Activated CD4-positive, CD25-positive, alpha-beta regulatory T cell treated with anti-CD3 and anti-CD28 coated beads, Interleukin-2, amount 50 U/mL, for 72 hours (primary cell): ENCODE data around the gene FRY.
A peak's percentile ranks its signal among the peaks of the same experiment; 100 is the strongest.
"Not testable (repeated sequence)": the region's sequence is repeated elsewhere in the genome, so short reads cannot be mapped to it uniquely, and the experiment has no call there.

Experiments used
- DNase-seq: peaks from one replicate; pipeline ENCODE4 v3.0.0; 2021

Gene FRY

DNA sequence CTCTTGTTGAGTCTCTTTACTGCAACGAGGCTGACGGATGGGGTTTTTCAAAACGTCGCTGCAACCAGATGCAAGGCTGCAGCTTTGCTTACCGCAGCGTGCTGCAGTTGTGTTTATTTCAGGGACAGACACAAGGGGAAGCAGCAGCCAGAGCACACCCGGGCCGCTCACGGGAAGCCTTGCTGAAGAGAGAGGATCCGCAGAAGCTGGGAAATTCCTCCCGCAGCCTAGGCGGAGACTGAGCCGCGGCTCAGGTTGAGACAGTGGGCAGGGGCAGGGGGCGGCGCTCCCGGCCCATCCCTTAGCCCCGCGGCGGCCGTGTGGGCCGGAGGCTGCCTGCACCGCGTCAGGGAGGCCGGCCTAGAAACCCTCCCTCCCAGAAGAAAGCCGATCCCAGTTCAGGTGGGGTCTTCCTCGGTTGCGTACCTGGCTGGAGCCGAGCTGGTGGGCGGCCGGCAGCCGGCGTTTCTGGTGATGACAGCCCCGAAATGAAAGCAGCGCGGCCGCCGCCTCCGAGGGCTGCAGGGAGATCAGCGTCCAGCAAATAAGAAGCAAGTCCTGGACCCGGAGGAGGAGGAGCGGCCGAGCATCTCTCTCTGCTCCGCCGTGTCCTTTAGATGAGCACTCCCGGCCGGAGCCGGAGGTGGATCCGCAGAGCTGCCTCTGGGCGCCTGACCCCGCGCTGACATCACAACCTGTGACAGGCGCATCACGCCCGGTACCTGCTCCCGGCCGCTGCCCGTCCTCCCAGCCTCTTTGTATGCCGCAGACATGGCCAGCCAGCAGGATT lies at the start of gene FRY:
Gene FRY (plus strand): TSS at position 750 of the 790 bp plus-strand sequence. CDS start 22 bp downstream, at position 772.
- peak; percentile 60 for DNase-seq

- no peak for DNase-seq
These were observed 49.5 kb upstream of the FRY start for GRCh38 chr13:31982124-31982523.

DNA sequence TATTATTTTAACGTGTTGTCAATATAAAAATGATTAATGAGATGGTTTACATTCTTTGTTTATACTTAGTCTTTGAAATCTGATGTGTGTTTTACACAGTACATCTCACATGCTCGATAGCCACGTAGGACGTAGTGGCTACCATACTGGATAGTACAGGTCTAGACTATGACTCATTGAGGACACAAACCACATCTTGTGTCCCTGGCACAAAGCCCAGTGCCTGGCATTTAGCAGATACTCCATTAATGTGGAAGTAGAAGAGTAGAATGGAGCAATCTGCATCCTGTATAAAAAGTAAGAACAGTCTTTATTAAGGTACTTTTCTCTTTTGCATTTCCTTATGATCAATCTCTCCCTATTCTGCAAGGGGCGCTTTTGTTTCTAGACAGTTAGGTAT lies 49.0 kb upstream of the FRY start:
- no peak for DNase-seq

GRCh38 chr13:31983696-31984095 lies 47.9 kb upstream of the FRY start:
- not testable (repeated sequence) for DNase-seq

GRCh38 chr13:31984388-31984787 lies 47.2 kb upstream of the FRY start:
- DNase-seq, result not testable (repeated sequence)

- DNase-seq, result no peak
These were observed 44.7 kb upstream of the FRY start for GRCh38 chr13:31986676-31987470.

DNA sequence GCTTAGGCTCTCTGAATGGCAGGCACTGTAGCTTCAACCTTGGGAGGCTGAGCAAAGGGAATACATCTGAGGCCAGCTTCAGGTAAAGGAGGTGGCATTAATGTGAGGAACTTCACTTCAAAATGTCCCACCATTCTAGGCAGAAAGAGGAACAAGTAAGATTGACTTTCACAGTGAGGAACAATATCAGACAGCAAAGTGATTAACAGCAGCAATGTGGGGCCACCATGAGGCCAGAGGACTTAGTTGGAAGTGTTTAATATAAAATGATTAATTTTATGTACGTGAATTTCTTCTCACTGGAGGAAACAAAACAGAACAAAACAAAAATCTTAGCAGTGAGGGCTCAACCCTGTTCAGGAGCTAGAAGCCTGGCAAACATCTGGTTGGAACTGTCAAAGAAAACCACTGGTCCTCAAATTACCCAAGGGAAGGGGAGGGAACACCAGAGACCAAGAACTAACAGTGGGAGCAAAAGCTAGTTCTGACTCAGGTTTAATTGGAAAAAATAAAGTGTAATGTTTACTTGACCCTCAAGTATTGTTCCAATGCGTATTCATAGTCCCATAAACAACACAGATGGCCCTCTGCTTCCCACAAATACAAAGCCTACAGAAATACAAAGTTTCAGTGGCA lies 43.9 kb upstream of the FRY start:
- no peak for DNase-seq

DNA sequence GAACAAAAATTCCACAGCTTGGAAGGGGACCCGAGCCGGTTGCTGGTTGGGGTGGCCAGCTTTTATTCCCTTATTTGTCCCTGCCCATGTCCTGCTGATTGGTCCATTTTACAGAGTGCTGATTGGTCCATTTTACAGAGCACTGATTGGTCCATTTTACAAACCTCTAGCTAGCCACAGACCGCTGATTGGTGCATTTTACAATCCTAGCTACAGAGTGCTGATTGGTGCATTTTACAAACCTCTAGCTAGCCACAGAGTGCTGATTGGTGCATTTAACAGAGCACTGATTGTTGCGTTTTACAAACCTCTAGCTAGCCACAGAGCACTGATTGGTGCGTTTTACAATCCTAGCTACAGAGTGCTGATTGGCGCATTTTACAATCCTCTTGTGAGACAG lies 37.2 kb upstream of the FRY start:
- not testable (repeated sequence) for DNase-seq

DNA sequence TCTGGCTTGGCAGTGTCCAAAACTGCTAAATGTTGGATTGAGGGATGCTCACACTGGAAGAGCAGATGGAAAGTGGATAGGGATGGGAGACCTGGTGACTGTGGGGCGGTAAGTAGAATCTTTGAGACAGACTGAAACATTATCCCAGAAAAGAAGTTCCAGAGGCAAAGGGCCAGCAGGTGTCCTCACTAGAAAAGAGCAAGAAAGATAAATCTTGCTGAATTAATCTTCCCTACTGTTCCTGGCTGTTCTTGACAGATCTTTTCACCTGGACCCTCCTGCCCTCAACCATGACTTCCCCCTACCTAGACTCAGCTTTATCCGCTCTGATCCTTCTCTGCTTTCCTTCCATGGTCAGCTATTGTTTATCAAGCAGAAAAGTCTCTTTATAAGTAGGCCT lies 35.0 kb upstream of the FRY start:
- DNase-seq, result no peak

DNA sequence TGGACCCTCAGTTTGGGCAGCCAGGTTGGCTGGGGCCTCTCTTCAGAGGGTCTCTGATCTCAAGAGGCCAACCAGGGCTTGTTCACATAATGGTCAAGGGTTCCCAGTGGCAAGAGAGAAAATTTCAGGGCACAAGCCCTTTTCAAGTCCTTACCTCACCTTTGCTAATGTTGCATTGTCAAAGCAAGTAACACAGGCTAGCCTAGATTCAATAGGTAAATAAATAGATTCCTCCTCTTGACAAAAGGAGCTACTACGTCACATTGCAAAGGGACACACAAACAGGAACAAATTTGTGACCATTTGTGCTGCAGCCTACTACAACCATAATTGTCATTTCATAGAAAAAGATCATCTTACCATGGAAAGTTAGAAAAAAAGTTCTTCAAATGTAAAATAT lies 33.9 kb upstream of the FRY start:
- no peak for DNase-seq

GRCh38 chr13:31998131-31998530 lies 33.4 kb upstream of the FRY start:
- no peak for DNase-seq

DNA sequence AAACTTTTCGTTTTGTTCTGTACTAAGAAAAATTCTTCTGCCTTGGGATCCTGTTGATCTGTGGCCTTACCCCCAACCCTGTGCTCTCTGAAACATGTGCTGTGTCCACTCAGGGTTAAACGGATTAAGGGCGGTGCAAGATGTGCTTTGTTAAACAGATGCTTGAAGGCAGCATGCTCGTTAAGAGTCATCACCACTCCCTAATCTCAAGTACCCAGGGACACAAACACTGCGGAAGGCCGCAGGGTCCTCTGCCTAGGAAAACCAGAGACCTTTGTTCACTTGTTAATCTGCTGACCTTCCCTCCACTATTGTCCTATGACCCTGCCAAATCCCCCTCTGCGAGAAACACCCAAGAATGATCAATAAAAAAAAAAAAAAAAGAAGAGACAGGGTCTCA lies 30.8 kb upstream of the FRY start:
- not testable (repeated sequence) for DNase-seq

DNA sequence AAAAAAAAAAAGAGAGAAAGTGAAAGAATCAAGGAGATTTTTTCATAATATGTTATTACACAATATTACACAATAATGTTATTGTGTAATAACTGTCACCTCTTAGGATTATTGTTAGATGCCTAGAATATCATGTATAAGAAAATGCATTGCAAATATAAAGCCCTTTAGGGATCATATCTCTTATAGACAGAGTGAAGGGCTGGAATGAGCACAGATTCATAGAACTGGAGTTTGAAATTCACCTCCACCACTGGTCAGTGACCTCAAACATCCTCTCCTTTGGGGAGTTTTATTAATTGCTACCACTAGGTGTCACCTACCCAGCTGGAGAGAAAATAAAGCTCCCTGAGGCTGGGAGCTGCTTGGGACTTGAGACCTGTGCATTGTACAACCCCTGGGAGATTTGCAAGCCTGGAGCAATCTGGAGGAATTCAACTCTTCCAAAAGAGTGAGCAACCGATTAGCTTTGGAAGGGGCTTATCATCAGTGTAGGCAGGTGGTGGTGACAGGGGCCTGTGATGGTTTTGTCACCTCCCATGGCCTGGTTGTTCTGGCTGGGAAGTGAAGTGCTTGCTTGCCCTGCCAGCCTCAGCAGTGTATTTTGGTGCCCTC lies 30.3 kb upstream of the FRY start:
- no peak for DNase-seq

DNA sequence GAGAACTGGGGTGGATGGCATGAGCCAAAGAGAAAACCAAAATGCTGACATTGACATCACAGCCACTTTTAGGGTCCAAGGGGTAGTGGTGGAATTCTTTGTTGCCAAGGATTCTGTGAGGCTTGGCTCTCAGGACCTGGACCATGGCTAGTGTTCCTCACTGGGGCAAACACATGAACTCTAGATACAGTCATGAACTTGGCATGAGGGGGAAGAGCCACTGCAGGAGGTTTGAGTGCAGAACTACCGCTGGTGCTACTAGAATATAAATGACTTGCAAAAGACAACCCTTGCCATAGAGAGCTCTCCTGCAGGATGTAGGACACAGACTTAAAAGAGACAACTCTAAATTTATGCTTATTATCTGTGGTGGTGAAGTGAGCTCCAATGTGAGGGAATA lies 29.8 kb upstream of the FRY start:
- DNase-seq, result no peak

DNA sequence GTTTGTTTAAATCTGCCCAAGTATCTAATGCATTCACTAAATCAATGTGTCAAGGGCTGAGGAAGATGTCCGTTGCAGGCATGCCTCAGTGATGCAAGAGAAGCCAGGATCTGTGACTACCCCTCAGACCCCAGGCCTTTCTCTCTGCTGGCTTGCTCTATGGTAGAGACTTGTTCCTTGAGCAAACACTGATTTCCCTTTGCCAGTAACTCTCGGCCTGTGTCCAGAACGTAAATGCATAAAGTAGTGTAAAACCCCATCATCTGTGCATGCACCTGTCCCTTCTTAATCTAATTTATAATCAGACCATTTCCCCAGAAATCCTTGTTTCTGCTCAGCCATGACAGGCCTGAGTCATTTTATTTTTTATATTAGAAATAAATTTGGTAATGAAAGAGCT lies 28.7 kb upstream of the FRY start:
- no peak for DNase-seq

GRCh38 chr13:32007494-32007893 lies 24.1 kb upstream of the FRY start:
- no peak for DNase-seq

DNA sequence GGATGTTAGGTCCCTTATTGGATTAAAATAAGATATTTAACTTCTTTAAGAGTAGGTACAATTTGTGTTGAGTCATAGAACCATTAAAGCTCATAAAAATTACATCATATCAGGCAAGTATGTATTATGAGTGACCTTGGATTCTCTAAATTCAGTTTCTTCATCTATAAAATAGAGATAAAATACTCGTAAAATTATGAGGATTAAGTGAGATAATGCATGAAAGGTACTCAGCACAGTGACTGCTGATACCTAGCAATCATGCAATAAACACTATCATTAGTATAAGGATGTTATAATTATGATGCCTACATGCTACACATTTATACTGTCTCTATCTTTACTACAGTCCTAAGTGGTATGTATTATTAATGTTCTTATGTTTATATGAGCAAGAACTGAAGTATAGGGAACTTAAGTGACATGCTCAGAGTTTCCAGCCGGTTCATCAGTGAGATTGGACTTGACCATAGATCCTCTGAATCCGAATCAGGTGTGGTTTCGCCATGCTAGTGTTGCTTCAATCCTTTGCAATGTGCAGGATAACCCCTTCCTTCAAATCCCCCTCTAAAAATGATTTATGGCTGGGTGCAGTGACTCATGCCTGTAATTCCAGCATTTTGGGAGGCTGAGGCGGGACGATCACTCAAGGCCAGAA lies 22.9 kb upstream of the FRY start:
- no peak for DNase-seq

- no peak for DNase-seq
These were observed 22.2 kb upstream of the FRY start for GRCh38 chr13:32009362-32009761.

GRCh38 chr13:32010136-32010535 lies 21.4 kb upstream of the FRY start:
- DNase-seq, result no peak

DNA sequence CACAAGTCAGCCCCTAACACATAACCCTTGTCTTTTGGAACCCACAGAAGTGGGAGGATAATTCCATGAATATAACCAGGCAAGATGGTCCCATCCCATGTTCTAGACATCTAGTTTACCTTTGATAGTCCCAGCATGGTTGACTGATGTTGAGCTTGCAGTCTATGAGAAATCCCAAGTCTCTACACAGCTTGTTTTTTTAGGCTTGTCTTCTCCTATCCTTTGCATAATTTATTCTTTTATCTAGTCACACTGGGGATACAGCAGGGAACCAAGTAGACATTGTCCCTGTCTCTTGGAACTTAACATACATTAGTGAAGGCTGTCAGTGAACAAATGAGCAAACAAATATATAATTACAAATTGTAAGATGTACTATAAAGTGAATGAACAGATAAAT lies 19.6 kb upstream of the FRY start:
- DNase-seq, result no peak

DNA sequence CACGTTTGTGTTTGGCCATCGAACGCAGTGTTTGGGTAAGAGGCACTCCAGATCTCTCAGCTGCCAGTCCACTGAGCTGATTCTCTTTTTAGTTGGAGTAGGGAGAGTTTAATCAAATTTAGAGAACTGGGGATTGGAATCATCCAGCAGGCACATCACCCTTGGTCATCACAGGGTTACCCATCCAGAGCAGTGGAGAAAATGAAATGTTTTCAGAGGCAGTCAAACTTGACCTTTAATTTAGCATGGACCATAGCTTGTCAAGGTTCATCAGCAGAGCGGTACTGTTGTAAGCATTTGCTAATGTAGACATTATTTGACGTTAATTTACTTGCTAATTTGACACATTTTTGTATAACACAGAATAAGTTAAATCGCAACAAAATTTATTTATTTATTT lies 18.4 kb upstream of the FRY start:
- no peak for DNase-seq

DNA sequence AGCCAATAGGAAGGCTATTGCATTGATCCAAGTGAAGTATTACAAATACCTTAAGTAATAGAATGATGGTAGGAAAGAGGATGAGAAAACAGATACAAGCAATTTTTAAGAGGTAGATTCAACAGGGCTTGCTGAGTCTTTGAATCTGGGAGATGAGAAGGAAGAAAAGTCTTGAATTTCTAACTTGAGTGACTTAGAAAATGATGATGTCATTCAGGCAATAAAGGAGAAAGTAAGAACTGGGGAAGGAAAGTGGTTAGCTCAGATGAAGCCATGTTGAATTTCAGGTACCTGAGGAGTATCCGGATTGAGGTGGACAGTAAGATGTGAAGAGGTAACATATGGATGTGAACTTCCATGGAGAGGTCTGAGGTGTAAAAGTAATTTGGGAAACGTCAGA lies 15.5 kb upstream of the FRY start:
- no peak for DNase-seq

DNA sequence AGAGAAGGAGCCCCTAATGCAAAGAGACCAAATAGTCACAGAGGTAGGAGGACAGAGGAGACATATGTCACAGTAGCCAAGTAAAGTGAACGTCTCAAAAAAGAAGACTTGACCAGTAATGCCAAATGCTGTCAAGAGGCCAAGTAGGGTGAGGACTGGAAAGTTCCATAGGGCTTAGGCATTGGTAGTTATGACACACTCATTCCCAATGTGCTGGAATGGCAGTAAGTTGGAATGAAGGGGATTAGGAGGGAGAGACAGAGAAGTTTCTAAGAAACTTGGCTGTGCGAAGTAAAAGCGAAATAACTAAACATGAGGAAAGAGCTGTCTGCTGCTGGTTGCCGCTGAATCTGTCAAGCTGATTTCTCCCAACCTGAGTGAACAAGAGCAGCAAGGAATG lies 14.9 kb upstream of the FRY start:
- DNase-seq, result no peak
